ENCODE results near the gene BAHD1.
A peak's percentile ranks its signal among the peaks of the same experiment; 100 is the strongest.

Gene BAHD1

GRCh38 chr15:40506964-40507571, 66.3 kb downstream of the BAHD1 start:
- H3K36me3 ChIP-seq (ENCODE audit: control insufficient read depth in 4 of 4, insufficient read depth in 4 of 4, low read length in 3 of 4), result no peaks in the 10 kb centered on the region
- H3K4me1 ChIP-seq (ENCODE audit: control extremely low read depth in 1 of 4, control insufficient read depth in 4 of 4, insufficient read depth in 4 of 4, low read length in 3 of 4), result peaks cover 0 to 26% (median 21%) of the 10 kb centered on the region in 4 experiments
- CTCF ChIA-PET, result interaction anchor here (0.6 to 2.6 kb wide), 9 partner anchors 10 to 524 kb away, joined by 3 to 15 read pairs (median 3); partner anchors contain the start of genes BAHD1 and CHST14
- POLR2A ChIA-PET, result interaction anchor here (0.7 kb wide), 1 partner anchor 10 kb away, joined by 4 read pairs; no protein-coding TSS in a partner anchor
- WGBS (ENCODE audit: insufficient coverage), result 2% methylated on average over 21 of the region's 30 CpGs
- peaks cover 12 to 41% (median 19%) of the 10 kb centered on the region in 5 experiments for H3K27me3 ChIP-seq (replicated peaks in 2 of 5; ENCODE audit: control insufficient read depth in 4 of 5, insufficient read depth in 5 of 5, low read length in 4 of 5)
- no peaks in the 10 kb centered on the region for H3K9me3 ChIP-seq (ENCODE audit: control extremely low read depth in 1 of 5, control insufficient read depth in 4 of 5, insufficient read depth in 2 of 5, low read depth in 1 of 5, low read length in 4 of 5)
- H3K27ac ChIP-seq (ENCODE audit: insufficient read depth in 1 of 2, low read depth in 1 of 2, low read length in 2 of 2, poor library complexity in 1 of 2, severe bottlenecking in 2 of 2), result no peak overlapping the region
- peak overlapping the region in 5 of 7 experiments; percentile 37 to 65 (median 43) for H3K4me3 ChIP-seq (ENCODE audit: control insufficient read depth in 1 of 7, extremely low read depth in 1 of 7, insufficient read depth in 4 of 7, low read depth in 2 of 7, low read length in 6 of 7)
- DNase-seq, result peak; percentile 65 to 71 (median 66)

DNA sequence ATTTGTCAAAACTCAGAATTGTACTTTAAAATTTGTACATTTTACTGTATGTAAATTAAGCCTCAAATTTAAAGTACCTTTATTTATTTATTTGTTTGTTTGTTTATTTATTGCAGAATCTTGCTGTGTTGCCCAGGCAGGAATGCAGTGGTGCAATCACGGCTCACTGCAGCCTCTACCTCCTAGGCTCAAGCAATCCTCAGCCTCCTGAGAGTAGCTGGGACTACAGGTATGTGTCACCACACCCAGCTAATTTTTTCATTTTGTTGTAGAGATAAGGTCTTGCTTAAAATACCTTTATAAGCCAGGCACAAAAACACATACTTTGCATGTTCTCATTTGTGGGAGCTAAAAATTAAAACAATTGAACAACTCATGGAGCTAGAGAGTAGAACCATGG, 67.5 kb downstream of the BAHD1 start:
- Histone ChIP-seq H3K4me1 (ENCODE audit: control extremely low read depth in 1 of 4, control insufficient read depth in 4 of 4, insufficient read depth in 4 of 4, low read length in 3 of 4) (peaks cover 0 to 26% (median 21%) of the 10 kb centered on the region in 4 experiments), H3K9me3 (ENCODE audit: control extremely low read depth in 1 of 5, control insufficient read depth in 4 of 5, insufficient read depth in 2 of 5, low read depth in 1 of 5, low read length in 4 of 5) (no peaks in the 10 kb centered on the region), H3K36me3 (ENCODE audit: control insufficient read depth in 4 of 4, insufficient read depth in 4 of 4, low read length in 3 of 4) (no peaks in the 10 kb centered on the region), H3K27me3 (replicated peaks in 2 of 5; ENCODE audit: control insufficient read depth in 4 of 5, insufficient read depth in 5 of 5, low read length in 4 of 5) (peaks cover 19 to 52% (median 21%) of the 10 kb centered on the region in 5 experiments), H3K27ac (ENCODE audit: insufficient read depth in 1 of 2, low read depth in 1 of 2, low read length in 2 of 2, poor library complexity in 1 of 2, severe bottlenecking in 2 of 2) (no peak overlapping the region), H3K4me3 (ENCODE audit: control insufficient read depth in 1 of 7, extremely low read depth in 1 of 7, insufficient read depth in 4 of 7, low read depth in 2 of 7, low read length in 6 of 7) (no peak overlapping the region)
- no peak for DNase-seq
- CTCF ChIA-PET, result interaction anchor here (0.7 to 2.5 kb wide), 4 partner anchors 10 to 66 kb away, joined by 3 to 10 read pairs (median 4); no protein-coding TSS in a partner anchor
- POLR2A ChIA-PET, result no interaction called here
- no CpG with 5 or more reads among the region's 1 CpG for WGBS (ENCODE audit: insufficient coverage)

GRCh38 chr15:40510201-40510600, 69.4 kb downstream of the BAHD1 start:
- Histone ChIP-seq H3K4me1 (ENCODE audit: control extremely low read depth in 1 of 4, control insufficient read depth in 4 of 4, insufficient read depth in 4 of 4, low read length in 3 of 4) (peaks cover 0 to 26% (median 21%) of the 10 kb centered on the region in 4 experiments), H3K4me3 (ENCODE audit: control insufficient read depth in 1 of 7, extremely low read depth in 1 of 7, insufficient read depth in 4 of 7, low read depth in 2 of 7, low read length in 6 of 7) (no peak overlapping the region), H3K27me3 (replicated peaks in 2 of 5; ENCODE audit: control insufficient read depth in 4 of 5, insufficient read depth in 5 of 5, low read length in 4 of 5) (peaks cover 21 to 58% (median 24%) of the 10 kb centered on the region in 5 experiments), H3K27ac (ENCODE audit: insufficient read depth in 1 of 2, low read depth in 1 of 2, low read length in 2 of 2, poor library complexity in 1 of 2, severe bottlenecking in 2 of 2) (no peak overlapping the region), H3K9me3 (ENCODE audit: control extremely low read depth in 1 of 5, control insufficient read depth in 4 of 5, insufficient read depth in 2 of 5, low read depth in 1 of 5, low read length in 4 of 5) (no peaks in the 10 kb centered on the region), H3K36me3 (ENCODE audit: control insufficient read depth in 4 of 4, insufficient read depth in 4 of 4, low read length in 3 of 4) (no peaks in the 10 kb centered on the region)
- DNase-seq, result no peak
- POLR2A ChIA-PET, result no interaction called here
- CTCF ChIA-PET, result interaction anchor here (1.3 kb wide), 1 partner anchor 32 kb away, joined by 3 read pairs; no protein-coding TSS in a partner anchor
- WGBS (ENCODE audit: insufficient coverage), result 100% methylated on average over 1 of the region's 2 CpGs

DNA sequence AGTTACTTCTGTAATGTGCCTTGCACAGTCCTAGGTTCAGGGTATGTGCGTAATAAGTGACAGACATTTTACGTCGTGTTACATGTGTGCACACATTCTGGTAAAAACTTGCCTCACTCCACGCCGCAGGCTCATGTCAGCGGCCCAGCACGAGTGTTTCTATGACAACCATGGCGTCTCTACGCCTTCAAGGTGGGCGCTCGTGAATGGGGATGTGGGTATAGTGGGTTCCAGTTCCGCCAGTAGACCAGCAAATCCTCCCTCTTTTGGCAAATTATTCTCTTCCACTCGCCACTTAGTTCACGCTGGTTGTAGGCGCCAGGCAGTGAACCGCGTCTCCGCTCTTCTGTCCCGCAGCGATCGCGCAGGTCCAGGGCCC, 70.3 kb downstream of the BAHD1 start:
- DNase-seq, result peak; percentile 56 to 89 (median 87)
- no peak overlapping the region for H3K27ac ChIP-seq (ENCODE audit: insufficient read depth in 1 of 2, low read depth in 1 of 2, low read length in 2 of 2, poor library complexity in 1 of 2, severe bottlenecking in 2 of 2)
- peaks cover 0 to 26% (median 21%) of the 10 kb centered on the region in 4 experiments for H3K4me1 ChIP-seq (ENCODE audit: control extremely low read depth in 1 of 4, control insufficient read depth in 4 of 4, insufficient read depth in 4 of 4, low read length in 3 of 4)
- peak overlapping the region; percentile 36 to 82 (median 63) for H3K4me3 ChIP-seq (ENCODE audit: control insufficient read depth in 1 of 7, extremely low read depth in 1 of 7, insufficient read depth in 4 of 7, low read depth in 2 of 7, low read length in 6 of 7)
- H3K9me3 ChIP-seq (ENCODE audit: control extremely low read depth in 1 of 5, control insufficient read depth in 4 of 5, insufficient read depth in 2 of 5, low read depth in 1 of 5, low read length in 4 of 5), result no peaks in the 10 kb centered on the region
- ChIA-PET CTCF (interaction anchor here (1.3 kb wide), 1 partner anchor 33 kb away, joined by 3 read pairs; no protein-coding TSS in a partner anchor), POLR2A (no interaction called here)
- H3K27me3 ChIP-seq (replicated peaks in 2 of 5; ENCODE audit: control insufficient read depth in 4 of 5, insufficient read depth in 5 of 5, low read length in 4 of 5), result peaks cover 21 to 58% (median 24%) of the 10 kb centered on the region in 5 experiments
- H3K36me3 ChIP-seq (ENCODE audit: control insufficient read depth in 4 of 4, insufficient read depth in 4 of 4, low read length in 3 of 4), result no peaks in the 10 kb centered on the region
- WGBS (ENCODE audit: insufficient coverage), result 5% methylated on average over 21 of the region's 22 CpGs

GRCh38 chr15:40511472-40512133, 70.8 kb downstream of the BAHD1 start:
- CTCF ChIA-PET, result interaction anchor here (1.2 to 1.3 kb wide), 2 partner anchors 33 to 60 kb away, joined by 3 read pairs; no protein-coding TSS in a partner anchor
- Histone ChIP-seq H3K27me3 (replicated peaks in 2 of 5; ENCODE audit: control insufficient read depth in 4 of 5, insufficient read depth in 5 of 5, low read length in 4 of 5) (peaks cover 21 to 58% (median 26%) of the 10 kb centered on the region in 5 experiments), H3K4me1 (ENCODE audit: control extremely low read depth in 1 of 4, control insufficient read depth in 4 of 4, insufficient read depth in 4 of 4, low read length in 3 of 4) (peaks cover 0 to 25% (median 21%) of the 10 kb centered on the region in 4 experiments), H3K9me3 (ENCODE audit: control extremely low read depth in 1 of 5, control insufficient read depth in 4 of 5, insufficient read depth in 2 of 5, low read depth in 1 of 5, low read length in 4 of 5) (no peaks in the 10 kb centered on the region), H3K36me3 (ENCODE audit: control insufficient read depth in 4 of 4, insufficient read depth in 4 of 4, low read length in 3 of 4) (no peaks in the 10 kb centered on the region), H3K4me3 (ENCODE audit: control insufficient read depth in 1 of 7, extremely low read depth in 1 of 7, insufficient read depth in 4 of 7, low read depth in 2 of 7, low read length in 6 of 7) (peak overlapping the region; percentile 36 to 82 (median 63)), H3K27ac (ENCODE audit: insufficient read depth in 1 of 2, low read depth in 1 of 2, low read length in 2 of 2, poor library complexity in 1 of 2, severe bottlenecking in 2 of 2) (no peak overlapping the region)
- POLR2A ChIA-PET, result no interaction called here
- peak in 1 of 3 donors; percentile 42 for DNase-seq
- under 1% methylated on average over 48 of the region's 61 CpGs for WGBS (ENCODE audit: insufficient coverage)

- ChIA-PET POLR2A (no interaction called here), CTCF (interaction anchor here (0.9 to 1.2 kb wide), 2 partner anchors 57 to 61 kb away, joined by 3 read pairs; no protein-coding TSS in a partner anchor)
- Histone ChIP-seq H3K27me3 (replicated peaks in 2 of 5; ENCODE audit: control insufficient read depth in 4 of 5, insufficient read depth in 5 of 5, low read length in 4 of 5) (peaks cover 21 to 55% (median 26%) of the 10 kb centered on the region in 5 experiments), H3K27ac (ENCODE audit: insufficient read depth in 1 of 2, low read depth in 1 of 2, low read length in 2 of 2, poor library complexity in 1 of 2, severe bottlenecking in 2 of 2) (no peak overlapping the region), H3K4me3 (ENCODE audit: control insufficient read depth in 1 of 7, extremely low read depth in 1 of 7, insufficient read depth in 4 of 7, low read depth in 2 of 7, low read length in 6 of 7) (no peak overlapping the region), H3K4me1 (ENCODE audit: control extremely low read depth in 1 of 4, control insufficient read depth in 4 of 4, insufficient read depth in 4 of 4, low read length in 3 of 4) (peaks cover 0 to 17% (median 14%) of the 10 kb centered on the region in 4 experiments), H3K9me3 (ENCODE audit: control extremely low read depth in 1 of 5, control insufficient read depth in 4 of 5, insufficient read depth in 2 of 5, low read depth in 1 of 5, low read length in 4 of 5) (no peaks in the 10 kb centered on the region), H3K36me3 (ENCODE audit: control insufficient read depth in 4 of 4, insufficient read depth in 4 of 4, low read length in 3 of 4) (no peaks in the 10 kb centered on the region)
- no peak for DNase-seq
- WGBS (ENCODE audit: insufficient coverage), result 96% methylated on average over 2 of the region's 2 CpGs
These were observed 71.7 kb downstream of the BAHD1 start for GRCh38 chr15:40512440-40512839.

Data from common myeloid progenitor, CD34-positive (primary cell).